Uterus (tissue), 4 donors: ENCODE results near the gene BICD1. TPM values are rescaled to one million over a fixed set of nuclear protein-coding genes. Genes with fewer than 3 reads are reported as not detected.
"Not testable (repeated sequence)": the region's sequence is repeated elsewhere in the genome, so short reads cannot be mapped to it uniquely, and the experiment has no call there.

Source experiments
- DNase-seq, 2 donors: peaks; one replicate each; pipeline ENCODE4 v3.0.0-alpha.2; 2019 to 2020
- H3K27ac ChIP-seq, 2 donors: fragments of 200-600 bp; sonication (generic); 1 replicate in 1 of 2; 2 replicates in 1 of 2; pipeline ENCODE4 v1.5.1; 2016 to 2018
- H3K27me3 ChIP-seq, 2 donors: fragments of 200-600 bp; sonication (generic); one replicate each; pipeline ENCODE4 v1.5.1; 2018 to 2019; ENCODE audit warnings: control low read depth in 1 of 2
- H3K36me3 ChIP-seq, 2 donors: fragments of 200-600 bp; sonication (generic); one replicate each; pipeline ENCODE4 v1.5.1; 2019; ENCODE audit warnings: control low read depth in 1 of 2
- H3K4me1 ChIP-seq, 2 donors: fragments of 200-600 bp; sonication (generic); one replicate each; pipeline ENCODE4 v1.5.1; 2018 to 2019; ENCODE audit warnings: control low read depth in 1 of 2
- H3K4me3 ChIP-seq, 2 donors: fragments of 200-600 bp; sonication (generic); 1 replicate in 1 of 2; 2 replicates in 1 of 2; pipeline ENCODE4 v1.5.1; 2018 to 2019; ENCODE audit warnings: mild to moderate bottlenecking in 1 of 2
- H3K9me3 ChIP-seq, 2 donors: fragments of 200-600 bp; sonication (generic); one replicate each; pipeline ENCODE4 v1.5.1; 2019; ENCODE audit warnings: control low read depth in 1 of 2
- CTCF ChIP-seq, 4 experiments: fragments of 200-600 bp in 2 of 4; fragments of 450-650 bp in 2 of 4; sonication (generic) in 2 of 4; IDR thresholded peaks; one replicate each; pipeline ENCODE4 v1.5.1; 2016 to 2019; ENCODE audit warnings: antibody characterized with exemption in 4 of 4, mild to moderate bottlenecking in 2 of 4, moderate library complexity in 1 of 4
- POLR2A ChIP-seq, 2 donors: fragments of 450-650 bp; IDR thresholded peaks; one replicate each; pipeline ENCODE4 v1.6.1; 2016; ENCODE audit warnings: antibody characterized with exemption in 2 of 2, mild to moderate bottlenecking in 1 of 2, moderate library complexity in 1 of 2
- intact Hi-C: fragments of 100-400 bp; cut with DNase I; formaldehyde crosslinking; loops from one replicate; pipeline ENCODE4 v1.15.1; 2023; ENCODE audit warnings: low total_unique reads
- total RNA-seq, 4 donors: library from RNA; depleted of rRNA in 3 of 4; stranded (reverse); fragments of >200 nt in 3 of 4; gene quantifications; one replicate each; pipeline versions ENCODE4 v1.1.0 to v1.2.4, GENCODE V29; 2014 to 2023
- donor health status: DM: yes; HTN: yes; CAD: no.

The BICD1 gene
- total RNA-seq, 4 donors from 2014 or later: 19.4 to 219 (median 40.9) TPM

GRCh38 chr12:32179011-32179395 is 72.4 kb downstream of the BICD1 start:
- Histone ChIP-seq H3K27me3 (no peaks in the 10 kb centered on the region), H3K9me3 (no peaks in the 10 kb centered on the region), H3K4me3 (no peak overlapping the region), H3K36me3 (no peaks in the 10 kb centered on the region), H3K4me1 (no peaks in the 10 kb centered on the region), H3K27ac (no peak overlapping the region)
- DNase-seq: no peak
- no peak for TF ChIP-seq CTCF (IDR thresholded peaks at IDR 0.05)
- no peak for TF ChIP-seq POLR2A (IDR thresholded peaks at IDR 0.05)
- intact Hi-C loops: no loop called here

- DNase-seq: no peak
- intact Hi-C loops: no loop called here
- no peak for TF ChIP-seq POLR2A (IDR thresholded peaks at IDR 0.05)
- no peak for TF ChIP-seq CTCF (IDR thresholded peaks at IDR 0.05)
- Histone ChIP-seq H3K36me3 (no peaks in the 10 kb centered on the region), H3K4me3 (no peak overlapping the region), H3K27me3 (no peaks in the 10 kb centered on the region), H3K4me1 (no peaks in the 10 kb centered on the region), H3K27ac (no peak overlapping the region), H3K9me3 (no peaks in the 10 kb centered on the region)
Observed at GRCh38 chr12:32181498-32182175, 75.0 kb downstream of the BICD1 start.

DNA sequence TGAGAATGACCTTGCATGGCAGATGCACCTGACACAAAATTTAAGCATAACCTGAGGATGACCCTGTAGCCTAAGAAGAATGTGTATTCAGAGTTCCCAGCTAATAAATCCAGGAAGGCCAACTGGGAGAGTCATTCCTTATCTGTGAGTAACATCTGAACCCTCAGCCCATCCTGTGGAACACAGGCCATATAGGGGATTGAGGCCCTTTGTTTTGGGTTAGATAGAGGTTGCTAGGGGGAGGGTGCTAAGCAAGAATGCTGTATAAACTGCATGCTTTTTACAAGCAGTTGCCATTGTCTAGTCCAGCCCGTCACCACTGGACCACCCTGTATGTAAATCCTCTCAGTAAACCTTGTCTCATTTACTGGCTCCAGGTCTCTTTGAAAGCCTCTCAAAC is 77.0 kb downstream of the BICD1 start:
- no peak for DNase-seq
- TF ChIP-seq CTCF (IDR thresholded peaks at IDR 0.05): no peak
- no peak for TF ChIP-seq POLR2A (IDR thresholded peaks at IDR 0.05)
- H3K9me3 ChIP-seq: no peaks in the 10 kb centered on the region
- no peaks in the 10 kb centered on the region for H3K27me3 ChIP-seq
- intact Hi-C loops: no loop called here
- H3K4me1 ChIP-seq: no peaks in the 10 kb centered on the region
- no peak overlapping the region for H3K4me3 ChIP-seq
- no peaks in the 10 kb centered on the region for H3K36me3 ChIP-seq
- no peak overlapping the region for H3K27ac ChIP-seq

GRCh38 chr12:32187127-32187526 is 80.5 kb downstream of the BICD1 start:
- DNase-seq, H3K27ac ChIP-seq, intact Hi-C loops, H3K36me3 ChIP-seq, H3K4me1 ChIP-seq, H3K27me3 ChIP-seq, H3K4me3 ChIP-seq, H3K9me3 ChIP-seq: not testable (repeated sequence)

DNA sequence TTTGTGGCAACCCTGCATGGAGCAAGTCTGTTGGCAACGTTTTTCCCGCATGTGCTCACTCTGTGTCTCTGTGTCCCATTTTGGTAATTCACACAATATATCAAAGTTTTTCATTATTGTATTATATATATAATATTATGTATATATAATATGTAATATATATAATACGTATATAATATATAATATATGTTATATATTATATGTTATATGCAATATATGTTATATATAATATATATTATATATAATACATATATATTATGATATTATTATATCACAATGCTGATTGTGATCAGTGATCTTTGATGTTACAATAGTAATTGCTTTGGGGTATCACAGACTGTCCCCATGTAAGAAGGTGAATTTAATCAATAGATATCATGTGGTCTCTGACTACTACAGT is 84.8 kb downstream of the BICD1 start:
- no peak overlapping the region for H3K4me3 ChIP-seq
- intact Hi-C loops: no loop called here

More for the DNA sequence above, 84.8 kb downstream of the BICD1 start:
- no peaks in the 10 kb centered on the region for H3K27me3 ChIP-seq
- no peak overlapping the region for H3K27ac ChIP-seq
- H3K9me3 ChIP-seq: no peaks in the 10 kb centered on the region
- DNase-seq: no peak
- no peaks in the 10 kb centered on the region for H3K36me3 ChIP-seq
- H3K4me1 ChIP-seq: no peaks in the 10 kb centered on the region
- no peak for TF ChIP-seq POLR2A (IDR thresholded peaks at IDR 0.05)
- no peak for TF ChIP-seq CTCF (IDR thresholded peaks at IDR 0.05)
